NCI-H2171 (cell line): ENCODE data around the gene GPRIN2.
"Not testable (repeated sequence)": the region's sequence is repeated elsewhere in the genome, so short reads cannot be mapped to it uniquely, and the experiment has no call there.

Experiments used
- DNase-seq: peaks from one replicate; lab custom pipeline; 2025; lab: John Stamatoyannopoulos, UW

Gene GPRIN2

DNA sequence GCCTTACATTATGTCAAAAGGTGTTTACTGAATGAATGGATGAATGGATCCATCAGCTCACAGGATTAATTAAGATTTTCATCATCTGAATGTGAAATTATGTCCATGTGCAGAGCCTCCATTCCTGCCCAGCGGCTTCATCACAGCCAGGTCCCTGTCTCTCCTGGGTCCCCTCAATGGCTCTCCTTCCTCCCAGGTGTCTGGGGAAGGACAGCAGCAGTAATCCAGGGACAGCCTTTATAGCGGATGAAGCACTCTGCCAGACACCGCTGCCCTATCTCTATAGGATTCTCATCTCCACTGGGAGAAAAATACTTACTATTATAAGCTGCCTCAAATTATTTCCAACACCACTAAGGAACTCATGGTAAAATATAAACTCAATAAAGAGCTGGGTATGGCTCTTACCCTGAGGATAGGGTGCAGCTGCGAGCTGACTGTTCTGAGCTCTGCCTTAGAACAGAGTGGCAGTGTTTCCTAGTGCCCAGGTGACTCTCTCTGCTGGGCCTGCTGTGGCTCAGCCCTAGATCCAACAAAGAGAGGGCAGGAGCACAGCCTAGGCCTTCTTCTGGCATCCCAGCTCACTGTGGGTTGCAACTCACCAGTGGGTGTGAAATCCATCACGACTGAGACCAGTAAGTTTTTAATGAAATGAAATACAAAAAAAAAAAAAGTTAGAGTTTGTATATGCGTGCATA is 38.3 kb downstream of the GPRIN2 start:
- no peak for DNase-seq

DNA sequence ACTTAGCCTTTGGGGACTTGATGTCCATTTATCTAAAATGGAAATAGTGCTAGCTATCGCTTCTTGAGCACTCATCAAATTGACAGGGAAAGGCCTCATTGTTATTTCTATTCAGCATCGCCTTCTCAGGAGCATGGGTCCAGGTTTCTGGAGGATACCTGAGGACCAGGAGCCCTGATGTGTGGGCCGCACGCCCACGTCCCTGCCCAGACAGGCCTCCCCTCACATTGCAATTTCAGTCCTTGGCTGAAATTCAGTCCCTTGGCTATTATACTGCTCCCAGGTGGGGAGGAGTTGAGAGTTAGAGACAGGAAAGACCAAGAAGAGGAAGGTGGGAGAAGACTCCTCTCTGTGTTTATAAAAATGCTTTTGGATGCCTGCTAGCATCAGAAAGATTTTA is 38.9 kb downstream of the GPRIN2 start:
- no peak for DNase-seq

DNA sequence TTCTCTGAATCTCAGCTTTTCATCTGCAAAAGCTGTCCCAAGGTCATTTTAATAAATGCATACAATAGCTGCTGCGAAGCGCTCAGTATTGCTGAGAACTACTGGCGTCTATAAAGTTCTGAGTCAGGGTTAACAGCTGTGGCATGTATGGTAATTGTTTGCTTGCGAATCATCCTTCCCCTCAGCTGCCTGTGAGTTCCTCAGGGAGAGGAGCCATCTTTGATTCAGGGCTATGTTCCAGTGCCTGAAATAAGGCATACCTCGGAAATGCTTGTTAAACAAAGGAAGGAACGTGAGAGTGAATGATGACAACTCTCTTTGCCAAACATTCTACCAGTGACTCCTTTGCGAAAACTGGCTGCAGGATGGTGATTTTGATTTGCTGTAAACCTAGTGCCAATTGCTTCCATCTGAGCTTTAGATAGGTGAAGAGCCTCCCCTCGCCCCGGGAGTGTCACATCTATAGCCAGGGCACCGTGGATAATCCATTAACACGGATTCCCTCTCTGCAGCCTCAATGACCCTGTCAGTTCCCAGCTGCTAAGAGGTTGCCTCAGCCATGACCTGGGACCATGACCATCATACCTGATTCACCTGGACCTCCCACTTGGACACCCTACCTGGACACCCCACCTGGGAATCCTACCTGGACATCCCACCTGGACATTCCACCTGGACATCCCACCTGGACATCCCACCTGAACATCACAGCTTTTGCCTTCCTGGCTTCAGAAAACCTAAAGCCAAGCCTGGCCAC is 39.6 kb downstream of the GPRIN2 start:
- DNase-seq: no peak

DNA sequence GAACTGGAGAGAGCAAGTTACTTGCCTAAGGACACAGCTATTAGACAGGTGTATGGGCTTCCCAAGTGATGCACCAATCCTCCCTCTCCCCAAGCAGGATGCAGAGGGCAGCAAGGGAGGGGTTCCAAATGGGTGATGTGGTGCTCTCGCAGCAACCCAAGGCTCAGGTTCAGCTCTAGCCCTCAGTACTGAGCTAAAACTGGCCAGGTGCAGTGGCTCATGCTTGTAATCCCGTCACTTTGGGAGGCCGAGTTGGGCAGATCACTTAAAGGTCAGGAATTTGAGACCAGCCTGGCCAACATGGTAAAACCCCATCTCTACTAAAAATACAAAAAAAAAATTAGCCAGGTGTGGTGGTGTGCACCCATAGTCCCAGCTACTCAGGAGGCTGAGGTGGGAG is 40.7 kb downstream of the GPRIN2 start:
- no peak for DNase-seq

DNA sequence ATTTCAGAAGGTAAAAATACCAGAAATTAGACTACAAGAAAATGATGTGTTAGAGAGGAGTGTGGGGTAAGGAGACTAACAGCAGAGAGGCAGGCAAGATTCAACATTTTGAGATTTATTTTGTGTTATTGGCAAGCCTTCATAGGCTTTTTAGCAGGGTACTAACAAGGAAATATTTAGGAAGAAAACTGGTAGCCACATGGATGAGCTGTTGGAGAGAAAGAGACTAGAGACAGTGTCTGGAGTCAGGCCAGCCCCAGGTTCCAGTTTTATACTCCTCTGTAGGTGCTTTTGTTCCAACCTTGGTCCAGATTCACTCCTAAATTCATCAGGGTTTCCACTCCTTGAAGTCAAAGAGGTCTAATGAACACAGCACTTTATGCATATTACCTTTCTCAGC is 41.1 kb downstream of the GPRIN2 start:
- DNase-seq: no peak

DNA sequence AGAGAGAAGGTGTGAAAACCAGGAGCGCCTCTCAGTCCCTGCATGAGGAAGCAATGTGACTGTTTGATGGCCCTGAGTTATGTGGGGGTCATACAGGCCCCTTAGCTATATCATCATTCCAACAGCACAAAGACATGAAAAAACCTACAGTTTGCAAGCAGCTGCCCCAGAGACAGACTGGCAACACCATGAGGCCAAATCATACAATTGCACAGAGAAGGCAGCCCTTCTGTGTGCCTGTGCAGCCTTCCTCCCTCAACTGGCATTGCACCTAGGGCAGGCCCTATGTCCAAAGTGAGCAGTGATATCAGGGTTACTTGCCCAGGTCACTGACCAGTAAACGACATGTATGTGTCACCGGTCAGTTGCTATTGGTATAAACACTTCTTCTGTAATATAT is 41.6 kb downstream of the GPRIN2 start:
- DNase-seq: no peak

DNA sequence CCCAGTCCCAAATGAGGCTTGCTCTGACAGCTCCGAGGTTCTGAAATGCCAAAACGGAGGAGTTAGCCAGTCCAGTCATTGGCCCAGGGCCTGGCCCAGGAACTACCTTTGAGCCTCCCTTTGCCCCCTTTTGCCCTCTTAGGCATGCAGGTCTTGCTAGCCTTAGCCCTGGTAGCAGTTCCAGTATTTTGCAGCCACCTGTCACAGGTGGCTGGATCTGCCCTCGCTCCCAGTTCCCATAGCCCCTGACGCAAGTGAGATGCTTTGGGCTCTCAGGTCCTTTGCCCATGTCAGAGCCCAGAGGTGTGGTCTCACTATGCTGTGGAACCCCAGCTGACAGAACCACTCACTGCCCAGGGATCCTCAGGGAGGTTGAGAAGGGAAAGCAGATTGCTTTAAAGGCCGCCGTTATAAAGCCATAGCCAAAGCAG is 42.0 kb downstream of the GPRIN2 start:
- no peak for DNase-seq

DNA sequence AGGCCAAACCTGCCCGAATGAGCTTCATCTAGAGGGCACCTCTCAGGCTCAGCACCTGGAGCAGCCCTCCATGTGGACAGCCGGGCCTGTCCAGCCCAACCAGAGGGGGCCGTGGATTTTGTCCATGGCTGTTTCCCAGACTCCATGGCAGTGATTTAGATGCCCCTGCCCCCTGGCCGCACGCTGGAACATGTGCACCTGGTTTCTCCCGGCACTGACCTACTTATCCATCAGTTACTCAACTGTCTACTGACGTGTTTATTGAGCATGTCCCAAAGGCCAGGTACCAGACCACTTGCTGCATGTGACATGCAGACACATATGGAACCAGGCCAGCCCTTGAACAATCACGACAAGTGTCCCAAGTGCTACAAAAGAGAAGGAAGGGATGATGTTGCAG is 43.1 kb downstream of the GPRIN2 start:
- not testable (repeated sequence) for DNase-seq

DNA sequence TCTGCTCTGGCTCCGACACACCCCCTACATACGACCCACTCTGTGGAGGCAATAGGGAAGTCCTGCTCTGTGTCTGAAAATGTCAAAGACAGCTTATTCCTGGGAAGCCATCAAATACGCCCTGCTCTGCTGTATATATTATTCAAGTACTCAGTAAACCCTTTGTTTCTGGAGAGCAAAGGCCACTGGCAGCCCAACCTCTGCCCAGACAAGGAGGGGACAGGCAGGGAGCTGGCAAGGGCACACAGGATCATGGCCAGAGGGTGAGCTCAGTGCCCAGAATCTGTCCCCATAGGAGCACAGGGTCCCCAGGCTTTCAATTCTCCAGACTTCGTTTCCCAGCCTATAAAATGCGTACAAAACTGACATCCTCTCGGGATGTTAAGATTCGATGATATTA is 43.7 kb downstream of the GPRIN2 start:
- not testable (repeated sequence) for DNase-seq

DNA sequence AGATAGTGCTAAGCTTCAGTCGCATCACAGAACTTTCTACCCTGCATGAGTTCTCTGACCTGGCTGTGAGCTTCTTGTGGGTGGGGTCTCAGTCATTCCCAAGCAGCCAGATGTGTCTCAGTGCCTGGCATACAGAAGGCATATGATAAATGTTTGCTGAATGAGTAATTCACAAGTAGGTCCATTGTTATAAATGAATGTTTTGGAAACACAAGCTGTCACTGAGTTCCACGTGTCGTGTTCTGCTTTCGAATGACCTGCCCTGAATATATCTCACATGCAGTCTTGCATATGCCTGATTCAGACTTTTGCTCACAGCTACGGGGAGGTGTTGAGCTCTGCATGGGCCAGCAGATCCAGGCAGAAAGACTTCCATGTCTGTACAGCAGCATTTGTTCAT is 44.5 kb downstream of the GPRIN2 start:
- DNase-seq: not testable (repeated sequence)
